H1 (cell line): ENCODE measurements around the gene DHH. TPM values are rescaled to one million over a fixed set of nuclear protein-coding genes. Genes with fewer than 3 reads are reported as not detected.

Source experiments
- CTCF ChIA-PET: fragments of 300-600 bp; sonication (Branson Sonifier 250); formaldehyde crosslinking; loops from one replicate; lab custom pipeline; 2021; ENCODE audit not compliant: partially characterized antibody; lab: Charles Lee
- POLR2A ChIA-PET: fragments of 300-600 bp; sonication (Branson Sonifier 250); formaldehyde crosslinking; loops from one replicate; lab custom pipeline; 2021; ENCODE audit warnings: inconsistent platforms; ENCODE audit not compliant: partially characterized antibody; lab: Charles Lee
- DNase-seq, 2 experiments: peaks; one replicate each; pipeline versions ENCODE4 v3.0.0 to v3.0.0-alpha.2; 2010 to 2022; ENCODE audit warnings: low spot score in 2 of 2, low read depth in 1 of 2, mixed read lengths in 1 of 2
- FAIRE-seq: peaks from 2 replicates; lab custom pipeline; 2011; peaks lifted over from hg19 to GRCh38; lab: Jason Lieb, UNC
- H2AFZ ChIP-seq: 2 replicates; pipeline ENCODE4 v1.8.1; 2012; ENCODE audit warnings: low read length, inconsistent platforms
- H2AK5ac ChIP-seq: 2 replicates; pipeline ENCODE4 v1.6.1; 2013; ENCODE audit warnings: low read depth, low read length
- H2BK120ac ChIP-seq: replicated peaks from 2 replicates; pipeline ENCODE3; 2013; ENCODE audit warnings: low read depth, low read length, inconsistent platforms
- H2BK12ac ChIP-seq: 2 replicates; pipeline ENCODE4 v1.6.1; 2013; ENCODE audit warnings: low read depth, low read length
- H2BK15ac ChIP-seq: 2 replicates; pipeline ENCODE4 v1.6.1; 2013; ENCODE audit warnings: low read length
- H2BK20ac ChIP-seq: 2 replicates; pipeline ENCODE4 v1.6.1; 2013; ENCODE audit warnings: low read length
- H2BK5ac ChIP-seq: 2 replicates; pipeline ENCODE4 v1.6.1; 2013; ENCODE audit warnings: low read depth, low read length
- H3K14ac ChIP-seq: 2 replicates; pipeline ENCODE4 v1.6.1; 2013; ENCODE audit warnings: inconsistent platforms; ENCODE audit not compliant: insufficient read length
- H3K18ac ChIP-seq: 2 replicates; pipeline ENCODE4 v1.6.1; 2013; ENCODE audit warnings: low read length; ENCODE audit errors: extremely low read depth
- H3K23ac ChIP-seq: 2 replicates; pipeline ENCODE4 v1.6.1; 2013; ENCODE audit warnings: inconsistent platforms; ENCODE audit not compliant: insufficient read length
- H3K23me2 ChIP-seq: 2 replicates; pipeline ENCODE4 v1.6.1; 2013; ENCODE audit warnings: low read depth, low read length
- H3K27ac ChIP-seq: 2 replicates; pipeline ENCODE4 v1.6.1; 2011; ENCODE audit warnings: low read depth, low read length, inconsistent platforms
- H3K27me3 ChIP-seq, 4 experiments: replicated peaks in 1 of 4; 1 replicate in 1 of 4; 2 replicates in 3 of 4; pipeline versions ENCODE4 v1.6.1 to v1.8.1; 2011 to 2013; ENCODE audit warnings: low read length in 3 of 4, mild to moderate bottlenecking in 3 of 4, inconsistent platforms in 2 of 4, mixed read lengths in 2 of 4, moderate library complexity in 1 of 4; ENCODE audit not compliant: control insufficient read depth in 3 of 4, insufficient read depth in 3 of 4; ENCODE audit errors: extremely low read depth in 1 of 4
- H3K36me3 ChIP-seq, 4 experiments: 2 replicates each; pipeline versions ENCODE4 v1.6.1 to v1.8.1; 2011 to 2013; ENCODE audit warnings: mild to moderate bottlenecking in 4 of 4, low read length in 3 of 4, moderate library complexity in 2 of 4, control low read depth in 1 of 4, inconsistent platforms in 1 of 4; ENCODE audit not compliant: insufficient read depth in 4 of 4, control insufficient read depth in 2 of 4
- H3K4ac ChIP-seq: replicated peaks from 2 replicates; pipeline ENCODE3; 2013; ENCODE audit warnings: low read length, low read depth, mixed read lengths, inconsistent platforms; ENCODE audit not compliant: insufficient read length
- H3K4me1 ChIP-seq, 4 experiments: replicated peaks in 1 of 4; 1 replicate in 1 of 4; 2 replicates in 3 of 4; pipeline versions ENCODE4 v1.6.1 to v1.8.1; 2011 to 2013; ENCODE audit warnings: low read length in 3 of 4, inconsistent platforms in 2 of 4, mixed read lengths in 1 of 4; ENCODE audit not compliant: insufficient read depth in 4 of 4, control insufficient read depth in 3 of 4
- H3K4me2 ChIP-seq, 2 experiments: 2 replicates each; pipeline versions ENCODE4 v1.6.1 to v1.8.1; 2011 to 2013; ENCODE audit warnings: low read depth in 2 of 2, low read length in 2 of 2, control low read depth in 1 of 2, inconsistent platforms in 1 of 2, mild to moderate bottlenecking in 1 of 2; ENCODE audit not compliant: insufficient read depth in 1 of 2
- H3K4me3 ChIP-seq, 4 experiments: fragments of 200-600, 300-600 bp in 1 of 4; sonication (generic), shearing (Covaris generic), sonication (Bioruptor Twin) in 1 of 4; 2 replicates each; pipeline versions ENCODE4 v1.5.1 to v1.8.1; 2011 to 2016; ENCODE audit warnings: low read length in 4 of 4, low read depth in 3 of 4, control low read depth in 2 of 4, inconsistent platforms in 2 of 4, mild to moderate bottlenecking in 2 of 4, mixed read lengths in 1 of 4, moderate library complexity in 1 of 4; ENCODE audit not compliant: insufficient read depth in 2 of 4; ENCODE audit errors: extremely low read depth in 1 of 4
- H3K56ac ChIP-seq: replicated peaks from 2 replicates; pipeline ENCODE3; 2013; ENCODE audit warnings: low read depth, mild to moderate bottlenecking, mixed read lengths, low read length, inconsistent platforms; ENCODE audit not compliant: insufficient read length
- H3K79me1 ChIP-seq: 2 replicates; pipeline ENCODE4 v1.6.1; 2013; ENCODE audit warnings: low read depth, low read length, control low read depth
- H3K79me2 ChIP-seq, 2 experiments: 2 replicates each; pipeline versions ENCODE4 v1.6.1 to v1.8.1; 2012 to 2013; ENCODE audit warnings: low read length in 2 of 2, mild to moderate bottlenecking in 2 of 2, inconsistent platforms in 1 of 2; ENCODE audit not compliant: insufficient read depth in 2 of 2, control insufficient read depth in 1 of 2
- H3K9ac ChIP-seq, 4 experiments: replicated peaks in 1 of 4; 1 replicate in 1 of 4; 2 replicates in 3 of 4; pipeline versions ENCODE4 v1.6.1 to v1.8.1; 2011 to 2013; ENCODE audit warnings: low read depth in 3 of 4, low read length in 3 of 4, control low read depth in 2 of 4, mild to moderate bottlenecking in 2 of 4, moderate library complexity in 2 of 4, inconsistent platforms in 1 of 4; ENCODE audit errors: extremely low read depth in 1 of 4
- H3K9me3 ChIP-seq, 2 experiments: 2 replicates each; pipeline versions ENCODE4 v1.6.1 to v1.8.1; 2012 to 2013; ENCODE audit warnings: mild to moderate bottlenecking in 2 of 2, moderate library complexity in 2 of 2, control low read depth in 1 of 2, inconsistent platforms in 1 of 2, low read depth in 1 of 2, low read length in 1 of 2, mixed read lengths in 1 of 2; ENCODE audit not compliant: insufficient read depth in 2 of 2
- H4K20me1 ChIP-seq, 2 experiments: replicated peaks in 1 of 2; 2 replicates each; pipeline versions ENCODE3 to v1.8.1; 2011 to 2013; ENCODE audit warnings: inconsistent platforms in 2 of 2, low read length in 2 of 2, mild to moderate bottlenecking in 1 of 2; ENCODE audit not compliant: insufficient read depth in 2 of 2, control insufficient read depth in 1 of 2
- H4K5ac ChIP-seq: 2 replicates; pipeline ENCODE4 v1.6.1; 2013; ENCODE audit warnings: low read length, low read depth, mixed read lengths, inconsistent platforms; ENCODE audit not compliant: insufficient read length
- H4K8ac ChIP-seq: 2 replicates; pipeline ENCODE4 v1.8.0; 2013; ENCODE audit warnings: mild to moderate bottlenecking, moderate library complexity, low read length, inconsistent platforms; ENCODE audit not compliant: insufficient read depth; ENCODE audit errors: extremely low read depth
- H4K91ac ChIP-seq: replicated peaks from 2 replicates; pipeline ENCODE3; 2013; ENCODE audit warnings: low read length, mixed read lengths, inconsistent platforms; ENCODE audit not compliant: insufficient read length
- ASH2L ChIP-seq: fragments of 200-600, 300-600 bp; sonication (generic); IDR thresholded peaks from one replicate; pipeline ENCODE4 v1.7.1; 2017; ENCODE audit warnings: low read length
- ATF2 ChIP-seq: IDR thresholded peaks from 2 replicates; pipeline ENCODE4 v1.6.1; 2012; ENCODE audit warnings: low read length, inconsistent platforms
- CEBPB ChIP-seq: IDR thresholded peaks from 2 replicates; pipeline ENCODE4 v1.6.1; 2012; ENCODE audit warnings: low read depth, low read length
- CREB1 ChIP-seq: IDR thresholded peaks from 2 replicates; pipeline ENCODE4 v1.6.1; 2012; ENCODE audit warnings: inconsistent platforms
- GTF2F1 ChIP-seq: IDR thresholded peaks from 2 replicates; pipeline ENCODE4 v1.6.1; 2012; ENCODE audit warnings: low read depth, low read length, improper control_type of control experiment, borderline replicate concordance
- JUND ChIP-seq: IDR thresholded peaks from 2 replicates; pipeline ENCODE4 v1.6.1; 2011; ENCODE audit warnings: mild to moderate bottlenecking, improper control_type of control experiment, low read length
- KDM1A ChIP-seq: fragments of 200-600, 300-600 bp; sonication (generic); IDR thresholded peaks from 2 replicates; pipeline ENCODE4 v1.7.1; 2016; ENCODE audit warnings: mild to moderate bottlenecking, low read length, borderline replicate concordance
- KDM5A ChIP-seq: fragments of 200-600 bp; IDR thresholded peaks from 2 replicates; pipeline ENCODE4 v1.7.1; 2012; ENCODE audit warnings: mild to moderate bottlenecking, low read length, inconsistent platforms, mixed read lengths
- SIRT6 ChIP-seq: IDR thresholded peaks from one replicate; pipeline ENCODE4 v1.7.1; 2012; ENCODE audit warnings: low read length, inconsistent platforms
- SP4 ChIP-seq: IDR thresholded peaks from 2 replicates; pipeline ENCODE4 v1.6.1; 2012; ENCODE audit warnings: low read length, inconsistent platforms
- TAF7 ChIP-seq: optimal IDR thresholded peaks from 2 replicates; pipeline ENCODE3; 2011; ENCODE audit warnings: low read depth, mild to moderate bottlenecking, inconsistent platforms, low read length, moderate library complexity, borderline replicate concordance
- WGBS, 2 experiments: shearing (Covaris generic) in 1 of 2; methylation state at CpG; one replicate each; pipeline versions ENCODE4 v1.1.6 to v1.1.7; 2013 to 2015; ENCODE audit warnings: low lambda C conversion rate in 2 of 2, mixed read lengths in 2 of 2, inconsistent platforms in 1 of 2, low coverage in 1 of 2, missing lambda C conversion rate in 1 of 2; ENCODE audit not compliant: insufficient replicate concordance in 2 of 2, insufficient coverage in 1 of 2, insufficient read length in 1 of 2; ENCODE audit errors: extremely low coverage in 1 of 2, missing lambda C conversion rate in 1 of 2; 5-methylcytosine and 5-hydroxymethylcytosine counted together
- polyA plus RNA-seq, 7 experiments: library from polyadenylated mRNA; depleted of rRNA in 3 of 7; stranded (reverse) in 5 of 7; unstranded in 2 of 7; fragments of >200 nt in 5 of 7; fragments of 200-250 nt in 2 of 7; gene quantifications; 1 replicate in 5 of 7; 2 replicates in 1 of 7; 4 replicates in 1 of 7; pipeline versions ENCODE4 v1.2.1 to v1.2.3, GENCODE V29; 2011 to 2013; ENCODE audit warnings: missing spikeins in 2 of 7, mixed read lengths in 2 of 7
- total RNA-seq: library from RNA; stranded (reverse); fragmentation: NEBNext Ultra II Directional; extraction: Animal tissue kit (Norgen Biotek cat#: 25700); gene quantifications from 2 replicates; pipeline ENCODE4 v1.2.1, GENCODE V29; 2021

DHH gene
- total and polyA plus RNA-seq, 2 of the 8 experiments (the other 6 are each of a cell fraction or from before 2014, with no cell fraction given): 0.03 to 0.11 TPM

GRCh38 chr12:49051373-49051764 is 43.2 kb downstream of the DHH start:
- POLR2A ChIA-PET: interaction anchor here (2.2 to 21.2 kb wide), 2 partner anchors 22 to 224 kb away, joined by 4 to 339 read pairs; no protein-coding TSS in a partner anchor
- Histone ChIP-seq H2BK15ac (no peak overlapping the region), H3K27ac (no peak overlapping the region), H4K5ac (no peak overlapping the region), H2BK12ac (no peak overlapping the region), H3K79me1 (peaks cover 15% of the 10 kb centered on the region), H3K27me3 (no peaks in the 10 kb centered on the region), H3K23ac (no peak overlapping the region), H3K14ac (no peak overlapping the region), H2AK5ac (no peak overlapping the region), H4K91ac (no peak overlapping the region), H3K4ac (no peak overlapping the region), H4K20me1 (peaks cover 23 to 54% of the 10 kb centered on the region in 2 experiments), H3K4me1 (peaks cover 0 to 9% (median 0%) of the 10 kb centered on the region in 4 experiments; a peak in 4 of 7 replicates), H2AFZ (no peak overlapping the region), H2BK20ac (no peak overlapping the region), H3K79me2 (peaks cover 17 to 29% of the 10 kb centered on the region in 2 experiments), H2BK5ac (no peak overlapping the region), H3K23me2 (no peaks in the 10 kb centered on the region)
- 95% methylated on average over 11 of the region's 18 CpGs; no CpG with 5 or more reads in 1 of the 2 experiments for WGBS, 2 experiments
- no peak for FAIRE-seq
- TF ChIP-seq TAF7 (no peak), ASH2L (no peak), CREB1 (no peak), SIRT6 (no peak), GTF2F1 (no peak), ATF2 (no peak), SP4 (no peak), KDM1A (no peak), JUND (no peak), KDM5A (no peak), CEBPB (no peak)
- TF ChIP-seq, all 59 proteins: peak for 0
- no peak overlapping the region for H2BK120ac ChIP-seq
- H3K4me2 ChIP-seq: no peak overlapping the region
- CTCF ChIA-PET: no interaction called here
- no peak overlapping the region for H3K56ac ChIP-seq
- no peak for DNase-seq
- no peak overlapping the region for H3K9ac ChIP-seq
- no peak overlapping the region for H4K8ac ChIP-seq
- H3K36me3 ChIP-seq: peaks cover 48 to 85% (median 78%) of the 10 kb centered on the region in 4 experiments
- H3K18ac ChIP-seq: no peak overlapping the region
- H3K4me3 ChIP-seq: no peak overlapping the region
- no peaks in the 10 kb centered on the region for H3K9me3 ChIP-seq
